ENCODE data around the gene MGMT. TPM values are rescaled to one million over a fixed set of nuclear protein-coding genes. Genes with fewer than 3 reads are reported as not detected.

Gene MGMT
- total and polyA plus RNA-seq, 9 of the 15 experiments (the other 6 are each of a cell fraction or from before 2014, with no cell fraction given) = 0.03 to 0.29 (median 0.11) TPM; not detected in 4

GRCh38 chr10:129799942-129800341, 332.9 kb downstream of the MGMT start (continued):
- TF ChIP-seq PHB2 (IDR thresholded peaks at IDR 0.05; ENCODE audit: low read depth) (no peak), PHB (CRISPR knock-in tag; IDR thresholded peaks at IDR 0.05) (no peak), ZC3H11A (IDR thresholded peaks at IDR 0.05; ENCODE audit: low read depth, low read length) (no peak), PREB (CRISPR knock-in tag; IDR thresholded peaks at IDR 0.05) (no peak), FOXK1 (CRISPR knock-in tag; IDR thresholded peaks at IDR 0.05; ENCODE audit: borderline replicate concordance) (no peak), TARDBP (IDR thresholded peaks at IDR 0.05) (no peak), HMBOX1 (IDR thresholded peaks at IDR 0.05) (no peak), GATAD2A (IDR thresholded peaks at IDR 0.05) (no peak), THRAP3 (IDR thresholded peaks at IDR 0.05; ENCODE audit: borderline replicate concordance) (no peak), CHD2 (IDR thresholded peaks at IDR 0.05; ENCODE audit: low read depth, low read length) (no peak)

- CTCF ChIA-PET (ENCODE audit: low intra/inter-chr PET ratio) = no interaction called here
- BruUV-seq (replicated peaks) = no TSS peak
- no peak for ATAC-seq
Measured at GRCh38 chr10:129800796-129801340, 333.8 kb downstream of the MGMT start.

More at GRCh38 chr10:129800796-129801340, 333.8 kb downstream of the MGMT start:
- Histone ChIP-seq H3K9me3 (replicated peaks; ENCODE audit: control insufficient read depth, insufficient read depth, low read depth, low read length) (no peaks in the 10 kb centered on the region), H3K27ac (ENCODE audit: extremely low read depth, low read depth, low read length) (no peak overlapping the region), H3K4me3 (no peak overlapping the region), H3K9ac (ENCODE audit: insufficient read depth in 1 of 2, low read depth in 2 of 2, low read length in 2 of 2) (no peak overlapping the region), H3K4me2 (ENCODE audit: insufficient read depth, low read length) (no peak overlapping the region), H3K36me3 (ENCODE audit: control insufficient read depth, insufficient read depth, low read length) (no peaks in the 10 kb centered on the region), H3K4me1 (replicated peaks in 1 of 2; ENCODE audit: control insufficient read depth in 2 of 2, insufficient read depth in 2 of 2, low read length in 2 of 2) (no peaks in the 10 kb centered on the region), H3K9me1 (ENCODE audit: control insufficient read depth, insufficient read depth, low read length) (no peaks in the 10 kb centered on the region), H3K27me3 (ENCODE audit: control insufficient read depth in 2 of 2, insufficient read depth in 2 of 2, low read length in 2 of 2) (no peaks in the 10 kb centered on the region), H3K79me2 (ENCODE audit: control insufficient read depth, insufficient read depth, low read length) (no peaks in the 10 kb centered on the region), H2AFZ (ENCODE audit: low read depth, low read length) (no peak overlapping the region), H4K20me1 (replicated peaks; ENCODE audit: control insufficient read depth, insufficient read depth, low read length) (no peaks in the 10 kb centered on the region)
- DNase-seq (ENCODE audit: extremely low read depth in 1 of 4, low spot score in 3 of 4) (no peak), FAIRE-seq (no peak)
- POLR2A ChIA-PET = interaction anchor here (1.2 kb wide), 1 partner anchor 14 kb away, joined by 3 read pairs; no protein-coding TSS in a partner anchor
- whole genome bisulfite sequencing (ENCODE audit: insufficient coverage, low coverage, missing lambda C conversion rate) = under 1% methylated on average over 12 of the region's 14 CpGs
- in situ Hi-C loops (cut with MboI) = no loop called here
- intact Hi-C loops (cut with micrococcal nuclease) = no loop called here
- no peak for TF ChIP-seq ZNF134 (CRISPR knock-in tag; conservative IDR thresholded peaks at IDR 0.05)
- TF ChIP-seq FOXP1 (CRISPR knock-in tag; IDR thresholded peaks at IDR 0.05) = no peak
- no peak for TF ChIP-seq TFAM (CRISPR knock-in tag; conservative IDR thresholded peaks at IDR 0.05)
- TF ChIP-seq POLR2H (tag; IDR thresholded peaks at IDR 0.05; ENCODE audit: low read depth) = no peak
- no peak for TF ChIP-seq ZNF609 (CRISPR knock-in tag; IDR thresholded peaks at IDR 0.05; ENCODE audit: borderline replicate concordance)
- no peak for TF ChIP-seq PHF21A (IDR thresholded peaks at IDR 0.05; ENCODE audit: borderline replicate concordance, low read depth)

All from K562 (cell line).